ENCODE results near the gene KPNA6. TPM values are rescaled to one million over a fixed set of nuclear protein-coding genes. Genes with fewer than 3 reads are reported as not detected.

The KPNA6 gene
- total RNA-seq, 1 experiment from 2014 or later = 73.0 TPM

- no peak for DNase-seq (ENCODE audit: low read depth)
Measured at GRCh38 chr1:32187850-32188249, 80.0 kb downstream of the KPNA6 start.

DNA sequence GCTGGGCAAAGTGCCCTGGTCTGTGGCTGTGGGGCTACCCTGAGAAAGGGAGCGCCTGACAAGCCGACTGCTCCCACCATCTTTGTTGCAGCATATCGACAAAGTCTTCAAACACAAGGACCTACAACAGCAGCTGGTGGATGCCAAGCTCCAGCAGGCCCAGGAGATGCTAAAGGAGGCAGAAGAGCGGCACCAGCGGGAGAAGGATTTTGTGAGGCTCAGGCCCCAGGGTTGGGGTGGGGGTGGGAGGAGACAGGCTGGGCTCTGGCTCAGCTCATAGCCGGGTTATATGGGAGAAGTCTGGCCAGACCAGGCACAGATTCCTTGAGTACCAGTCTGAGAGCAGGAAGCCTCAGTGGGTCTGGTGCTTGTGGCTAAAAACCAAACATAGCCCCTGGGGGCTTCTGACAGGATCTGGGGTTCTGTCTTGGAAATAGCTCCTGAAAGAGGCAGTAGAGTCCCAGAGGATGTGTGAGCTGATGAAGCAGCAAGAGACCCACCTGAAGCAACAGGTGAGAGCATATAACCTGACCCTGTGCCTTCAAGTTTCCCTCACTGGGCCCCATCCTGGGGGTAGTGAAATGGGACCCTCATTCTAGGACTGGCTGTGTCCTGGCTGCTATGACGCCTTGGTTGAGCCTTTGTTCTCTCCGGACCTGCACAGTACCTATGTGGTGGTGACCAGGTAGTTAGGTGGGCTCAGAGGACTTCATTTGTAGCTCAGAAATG, 84.5 kb downstream of the KPNA6 start:
- no peak for DNase-seq (ENCODE audit: low read depth)

GRCh38 chr1:32194984-32195383, 87.1 kb downstream of the KPNA6 start:
- DNase-seq (ENCODE audit: low read depth) = no peak

- DNase-seq (ENCODE audit: low read depth) = no peak
Measured at GRCh38 chr1:32195531-32195930, 87.7 kb downstream of the KPNA6 start.

- peak; percentile 35 for DNase-seq (ENCODE audit: low read depth)
Measured at GRCh38 chr1:32195972-32196823, 88.3 kb downstream of the KPNA6 start.

GRCh38 chr1:32197074-32197473, 89.2 kb downstream of the KPNA6 start:
- DNase-seq (ENCODE audit: low read depth) = no peak

GRCh38 chr1:32197837-32198236, 90.0 kb downstream of the KPNA6 start:
- no peak for DNase-seq (ENCODE audit: low read depth)

DNA sequence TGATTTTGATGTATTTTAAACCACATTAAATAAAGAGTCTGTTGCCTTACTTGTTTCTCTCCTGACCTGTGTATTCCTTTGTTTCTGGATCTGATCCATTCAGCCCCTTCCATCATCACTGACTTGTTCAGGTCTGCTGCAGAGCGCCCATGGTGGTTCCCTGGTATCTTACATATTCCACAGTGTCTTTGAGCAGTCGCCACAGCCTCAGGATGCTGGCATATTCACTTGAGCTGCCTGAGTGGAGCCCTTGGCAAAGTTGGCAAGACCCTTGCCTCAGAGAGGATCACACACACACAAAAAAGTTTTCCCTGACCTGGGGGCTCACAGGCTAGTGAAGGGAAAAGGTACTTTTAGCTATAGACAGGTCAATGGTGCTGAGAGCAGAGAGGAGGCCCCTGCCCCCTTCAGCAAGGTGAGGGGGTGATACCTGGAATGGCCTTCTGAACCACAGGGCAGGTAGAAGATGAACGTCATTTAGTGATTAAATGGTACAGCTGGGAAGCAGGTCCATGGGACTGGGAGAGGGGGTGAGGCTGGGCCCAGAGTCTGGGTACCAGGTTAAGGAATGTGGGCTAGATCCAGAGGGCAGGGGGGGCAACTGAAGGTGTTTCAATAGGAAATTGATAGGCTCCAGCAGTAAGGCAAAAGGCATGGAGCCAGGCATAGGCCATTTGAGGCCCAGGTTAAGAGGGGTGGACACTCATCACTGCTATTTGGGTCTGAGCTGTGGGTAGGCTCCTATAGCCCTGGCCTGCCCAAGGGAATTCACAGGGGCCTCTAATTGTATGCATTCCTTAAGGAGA, 90.6 kb downstream of the KPNA6 start:
- no peak for DNase-seq (ENCODE audit: low read depth)

DNA sequence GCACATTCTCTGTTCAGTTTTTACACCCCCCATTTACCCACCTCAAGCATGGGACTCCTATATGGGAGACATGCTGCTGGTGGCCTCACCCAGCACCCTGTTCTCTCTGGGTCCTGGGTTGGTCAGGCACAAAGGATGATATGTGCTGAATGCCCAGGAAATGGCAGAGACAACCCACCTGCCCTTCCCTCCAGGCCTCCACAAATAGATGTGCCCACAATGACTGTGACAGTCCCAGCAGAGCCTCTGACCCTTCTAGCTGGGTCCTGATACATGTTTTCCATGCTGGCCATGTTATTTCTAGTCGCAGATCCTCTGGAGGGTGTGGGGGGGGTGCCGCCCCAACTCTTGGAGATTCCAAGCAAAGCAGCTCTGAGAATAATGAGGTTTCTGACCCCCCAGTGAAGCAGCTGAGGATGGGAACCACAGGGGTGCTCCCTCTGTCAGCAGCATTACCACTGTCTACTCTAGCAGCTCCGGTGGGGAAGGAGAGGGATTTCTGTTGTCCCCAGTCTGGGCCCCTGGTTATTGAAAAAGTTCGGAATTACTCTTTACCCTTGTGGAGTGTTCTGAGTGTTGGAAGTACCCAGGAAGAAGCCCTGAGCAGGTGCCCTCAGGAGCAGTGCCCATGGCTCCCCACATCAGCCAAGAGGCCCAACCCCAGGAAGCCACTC, 91.3 kb downstream of the KPNA6 start:
- DNase-seq (ENCODE audit: low read depth) = no peak

DNA sequence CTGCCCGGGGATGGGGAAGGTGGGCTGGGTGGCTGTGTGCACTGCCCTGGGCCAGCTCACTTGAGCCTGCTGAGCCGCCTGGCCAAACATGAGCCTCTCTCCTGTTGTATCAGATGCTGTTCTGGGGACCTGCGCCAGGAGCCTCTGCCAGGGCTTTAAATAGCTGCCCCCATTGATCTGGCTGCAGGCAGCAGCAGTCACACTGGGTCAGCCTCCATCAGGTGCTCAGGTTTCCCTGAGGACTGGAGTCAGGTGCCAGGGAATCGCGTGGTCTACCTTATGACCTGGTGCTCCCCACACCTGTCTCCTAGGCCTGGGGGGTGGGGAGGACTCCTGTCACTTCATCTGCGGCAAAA, 91.8 kb downstream of the KPNA6 start:
- no peak for DNase-seq (ENCODE audit: low read depth)

- peak; percentile 64 for DNase-seq (ENCODE audit: low read depth)
Measured at GRCh38 chr1:32200226-32201010, 92.6 kb downstream of the KPNA6 start, which contains the start of gene CCDC28B. Gene CCDC28B, plus strand, starts transcription at chr1:32200595. Its CDS starts 1,341 bp downstream, at chr1:32201936.

DNA sequence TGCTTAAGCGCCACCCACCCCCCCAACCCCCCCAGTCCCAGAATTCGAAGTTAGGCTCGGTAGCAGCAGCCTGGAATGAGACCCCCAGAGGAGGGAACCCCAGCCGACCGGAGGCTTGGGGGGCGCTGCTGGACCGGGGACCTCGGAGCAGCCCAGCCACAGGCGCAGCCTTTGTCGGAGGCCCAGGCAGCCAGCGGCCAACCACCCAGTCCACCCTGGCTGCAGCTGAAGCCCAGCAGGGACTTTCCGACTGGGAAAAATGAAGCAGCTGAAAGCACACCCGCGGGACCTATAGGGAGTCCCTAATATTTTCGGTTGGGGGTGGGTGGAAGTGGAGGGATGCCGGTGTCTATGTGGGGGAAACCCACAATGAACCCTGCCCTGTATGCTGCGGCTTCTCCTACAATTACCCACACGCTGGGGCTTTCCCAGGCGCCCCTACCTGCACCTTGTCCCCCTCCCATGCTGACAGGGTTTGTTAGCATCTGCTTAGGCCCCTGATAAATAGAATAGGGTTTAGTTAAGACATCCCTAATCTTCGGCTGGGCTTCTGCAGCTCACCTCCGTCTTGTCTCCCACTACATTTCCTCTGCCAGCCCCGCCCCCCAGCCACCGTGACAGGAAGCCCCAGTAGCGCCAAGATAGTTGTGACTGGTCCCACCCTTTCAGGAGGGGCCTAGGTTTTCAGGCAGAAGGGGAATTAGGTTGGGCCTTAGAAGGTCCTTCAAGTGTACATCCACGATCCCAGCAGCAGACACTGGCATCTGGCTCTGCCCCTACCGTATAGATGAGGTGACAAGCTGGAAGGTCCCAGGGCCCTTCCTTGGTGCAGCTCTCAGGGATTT, 93.4 kb downstream of the KPNA6 start:
- DNase-seq (ENCODE audit: low read depth) = no peak

GRCh38 chr1:32204943-32205361, 97.1 kb downstream of the KPNA6 start:
- DNase-seq (ENCODE audit: low read depth) = no peak

DNA sequence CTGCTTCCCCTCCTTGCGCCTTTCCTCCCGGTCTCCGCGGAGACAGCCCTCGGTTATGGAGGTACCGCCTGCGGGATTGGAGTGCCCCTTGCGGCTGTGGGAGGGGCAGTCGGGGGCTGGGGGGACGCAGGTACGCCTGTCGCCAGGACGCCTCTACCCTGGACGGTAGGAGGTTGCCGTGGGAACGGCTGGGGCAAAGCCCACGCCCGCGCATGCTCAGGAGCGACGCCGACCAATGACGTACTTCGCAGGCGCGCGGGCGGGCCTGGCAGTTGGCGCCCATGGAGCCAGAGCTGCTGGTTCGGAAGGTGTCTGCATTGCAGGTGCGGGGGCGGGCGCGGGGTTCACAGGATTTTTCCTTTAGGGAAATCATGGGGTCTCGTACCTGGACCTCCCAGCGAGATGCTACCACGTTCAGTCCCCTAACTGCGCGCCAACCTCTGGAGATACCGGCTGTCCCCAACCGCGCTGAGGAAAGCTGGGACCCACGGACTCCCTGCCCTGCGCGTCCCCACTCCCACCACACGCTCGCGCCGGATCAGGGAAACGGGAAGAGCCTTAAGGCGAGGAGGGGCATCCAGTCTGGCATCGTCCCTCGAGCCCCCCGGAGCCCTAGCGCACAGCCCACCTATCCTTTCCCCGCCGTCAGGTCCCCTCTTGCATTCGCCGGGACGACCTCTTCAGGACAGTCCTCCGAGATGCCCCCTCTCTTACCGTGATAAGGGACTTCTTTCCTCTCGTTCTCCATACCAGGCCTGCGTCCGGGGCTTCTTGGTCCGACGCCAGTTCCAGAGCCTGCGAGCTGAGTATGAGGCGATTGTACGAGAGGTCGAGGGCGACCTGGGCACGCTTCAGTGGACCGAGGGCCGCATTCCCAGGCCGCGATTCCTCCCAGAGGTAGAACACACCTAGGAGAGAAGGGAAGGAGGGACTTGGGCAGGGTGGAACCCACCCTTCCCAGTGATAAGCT, 97.8 kb downstream of the KPNA6 start, which contains the start of gene IQCC:
TSS of gene IQCC (plus strand) at position 271 of the 970 bp plus-strand sequence. CDS start at position 282, 11 bp downstream.
- DNase-seq (ENCODE audit: low read depth) = peak; percentile 89

DNA sequence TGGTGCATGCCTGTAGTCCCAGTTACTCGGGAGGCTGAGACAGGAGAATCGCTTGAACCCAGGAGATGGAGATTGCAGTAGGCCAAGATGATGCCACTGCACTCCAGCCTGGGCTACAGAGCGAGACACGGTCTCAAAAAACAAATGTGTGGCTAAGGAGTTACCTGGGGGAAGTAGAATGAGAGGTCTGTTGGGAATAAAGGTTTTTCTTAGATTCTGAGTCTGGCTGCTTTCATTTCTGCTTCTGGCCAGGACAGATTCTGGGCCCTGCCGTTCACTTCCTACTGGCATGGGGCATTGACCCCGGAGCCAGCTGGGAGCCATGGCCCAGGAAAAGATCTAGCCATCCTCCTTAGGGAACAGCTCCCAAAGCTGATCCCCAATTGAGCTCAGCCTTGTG, 100.6 kb downstream of the KPNA6 start:
- no peak for DNase-seq (ENCODE audit: low read depth)

DNA sequence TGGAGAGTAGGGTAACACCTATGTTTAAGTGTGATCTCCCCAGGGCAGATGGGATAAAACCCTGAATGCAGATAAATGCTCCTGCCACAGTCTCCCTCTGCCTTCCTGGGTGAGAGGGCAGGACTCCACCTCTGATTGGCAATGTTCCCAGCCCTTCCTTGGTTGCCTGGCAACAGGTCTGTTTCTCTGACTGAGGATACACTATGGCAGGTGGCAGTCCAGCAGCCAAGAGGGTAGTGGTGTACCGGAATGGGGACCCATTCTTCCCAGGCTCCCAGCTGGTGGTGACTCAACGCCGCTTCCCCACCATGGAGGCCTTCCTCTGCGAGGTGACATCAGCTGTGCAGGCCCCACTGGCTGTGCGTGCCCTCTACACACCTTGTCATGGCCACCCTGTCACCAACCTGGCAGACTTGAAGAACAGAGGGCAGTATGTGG, 101.1 kb downstream of the KPNA6 start, which contains the start of gene DCDC2B:
TSS of gene DCDC2B (plus strand) at position 199 of the 438 bp plus-strand sequence. CDS start at position 204, 5 bp downstream.
- DNase-seq (ENCODE audit: low read depth) = peak; percentile 93

GRCh38 chr1:32215629-32216480, 108.0 kb downstream of the KPNA6 start:
- DNase-seq (ENCODE audit: low read depth) = peak; percentile 74
